B cell (primary cell): ENCODE measurements around the gene MRPL53.

ENCODE experiments used
- CTCF ChIP-seq: fragments of 200-600 bp; IDR thresholded peaks from one replicate; pipeline ENCODE4 v1.8.0; 2022; ENCODE audit warnings: antibody characterized with exemption, mild to moderate bottlenecking
- EZH2 ChIP-seq: IDR thresholded peaks from 2 replicates; pipeline ENCODE4 v1.6.1; 2012; ENCODE audit warnings: borderline replicate concordance, low read depth, mild to moderate bottlenecking, moderate library complexity, low read length; ENCODE audit not compliant: insufficient read depth, poor library complexity, severe bottlenecking

GRCh38 chr2:74514368-74515270 is 42.1 kb upstream of the MRPL53 start, which contains the start of gene TLX2:
- TF ChIP-seq CTCF: no peak
- TF ChIP-seq EZH2: peak; percentile 98
